ENCODE measurements around the gene UTS2B.

Gene UTS2B

GRCh38 chr3:191329654-191330529 lies at the start of gene UTS2B:
Gene UTS2B (minus strand): TSS chr3:191330526. CDS start chr3:191282189, 48,337 bp downstream.
- H3K4me1 Mint-ChIP-seq = peaks cover 14% of the 10 kb centered on the region
- H3K4me3 Mint-ChIP-seq = peak within 1 kb of the TSS; percentile 68
- no peaks in the 10 kb centered on the region for H3K9me3 Mint-ChIP-seq
- peak; percentile 42 for ATAC-seq
- DNase-seq (ENCODE audit: low spot score in 2 of 2) = peak in 1 of 2 donors; percentile 48
- peaks cover 5% of the 10 kb centered on the region for H3K36me3 Mint-ChIP-seq
- peak within 1 kb of the TSS; percentile 21 for H3K27ac Mint-ChIP-seq

GRCh38 chr3:191380001-191380400 lies 49.7 kb upstream of the UTS2B start:
- Mint-ChIP-seq H3K9me3 (peaks cover 4% of the 10 kb centered on the region), H3K4me1 (no peaks in the 10 kb centered on the region), H3K4me3 (no peak overlapping the region), H3K27ac (no peak overlapping the region), H3K36me3 (peaks cover 20% of the 10 kb centered on the region)
- ATAC-seq = no peak
- no peak for DNase-seq (ENCODE audit: low spot score in 2 of 2)

DNA sequence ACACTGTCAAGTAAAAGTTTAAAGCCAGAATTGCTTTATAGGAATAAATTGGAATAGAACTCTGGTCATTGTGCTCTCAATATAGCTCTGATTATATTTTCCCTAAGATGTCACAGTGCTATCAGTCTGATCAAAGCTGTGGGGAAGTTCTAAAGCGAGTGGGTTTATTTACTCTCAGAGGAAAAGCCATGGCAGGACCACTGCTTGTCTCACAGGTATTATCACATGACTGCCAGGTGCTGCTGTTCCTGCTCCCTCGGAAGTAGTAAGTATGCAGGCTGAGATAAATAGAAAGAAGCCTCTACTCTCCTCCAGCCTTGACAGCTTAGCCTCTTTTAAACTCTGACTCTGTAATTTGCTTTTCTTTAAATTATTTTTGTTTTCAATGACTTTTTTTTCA lies 49.1 kb upstream of the UTS2B start:
- ATAC-seq = no peak
- H3K27ac Mint-ChIP-seq = no peak overlapping the region
- H3K4me3 Mint-ChIP-seq = no peak overlapping the region
- H3K4me1 Mint-ChIP-seq = no peaks in the 10 kb centered on the region
- peaks cover 20% of the 10 kb centered on the region for H3K36me3 Mint-ChIP-seq
- no peak for DNase-seq (ENCODE audit: low spot score in 2 of 2)
- H3K9me3 Mint-ChIP-seq = peaks cover 4% of the 10 kb centered on the region

GRCh38 chr3:191378142-191378812 lies 48.0 kb upstream of the UTS2B start:
- Mint-ChIP-seq H3K36me3 (peaks cover 16% of the 10 kb centered on the region), H3K4me3 (no peak overlapping the region), H3K4me1 (no peaks in the 10 kb centered on the region), H3K9me3 (peaks cover 4% of the 10 kb centered on the region), H3K27ac (no peak overlapping the region)
- no peak for ATAC-seq
- DNase-seq (ENCODE audit: low spot score in 2 of 2) = no peak

GRCh38 chr3:191376516-191377141 lies 46.3 kb upstream of the UTS2B start:
- Mint-ChIP-seq H3K36me3 (peaks cover 5% of the 10 kb centered on the region), H3K27ac (no peak overlapping the region), H3K9me3 (peaks cover 4% of the 10 kb centered on the region), H3K4me3 (no peak overlapping the region), H3K4me1 (no peaks in the 10 kb centered on the region)
- DNase-seq (ENCODE audit: low spot score in 2 of 2) = no peak
- ATAC-seq = no peak

GRCh38 chr3:191373327-191373726 lies 43.0 kb upstream of the UTS2B start:
- Mint-ChIP-seq H3K4me1 (no peaks in the 10 kb centered on the region), H3K9me3 (no peaks in the 10 kb centered on the region), H3K4me3 (no peak overlapping the region), H3K27ac (no peak overlapping the region), H3K36me3 (no peaks in the 10 kb centered on the region)
- DNase-seq (ENCODE audit: low spot score in 2 of 2) = no peak
- no peak for ATAC-seq

DNA sequence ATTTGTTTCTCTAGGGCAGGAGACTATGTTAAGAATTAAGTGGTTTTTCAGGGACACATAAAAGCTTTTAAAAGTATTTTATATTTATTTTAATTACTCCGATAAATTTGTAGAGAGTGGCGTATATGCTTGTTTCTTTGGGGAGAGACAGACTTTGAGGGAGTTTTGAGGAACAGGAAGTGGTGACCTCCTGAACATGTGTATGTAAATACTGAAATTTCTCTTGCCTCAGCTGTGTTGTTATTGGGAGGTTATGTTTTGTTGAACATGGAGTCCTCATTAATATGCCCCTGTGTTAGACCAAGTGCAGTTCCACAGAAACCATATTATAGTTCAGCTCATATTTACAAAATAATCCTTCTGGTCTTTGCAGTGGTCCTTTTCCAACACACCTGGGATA lies 41.8 kb upstream of the UTS2B start:
- no peaks in the 10 kb centered on the region for H3K4me1 Mint-ChIP-seq
- ATAC-seq (no peak), DNase-seq (ENCODE audit: low spot score in 2 of 2) (no peak)
- no peak overlapping the region for H3K4me3 Mint-ChIP-seq
- no peak overlapping the region for H3K27ac Mint-ChIP-seq
- no peaks in the 10 kb centered on the region for H3K9me3 Mint-ChIP-seq
- no peaks in the 10 kb centered on the region for H3K36me3 Mint-ChIP-seq

DNA sequence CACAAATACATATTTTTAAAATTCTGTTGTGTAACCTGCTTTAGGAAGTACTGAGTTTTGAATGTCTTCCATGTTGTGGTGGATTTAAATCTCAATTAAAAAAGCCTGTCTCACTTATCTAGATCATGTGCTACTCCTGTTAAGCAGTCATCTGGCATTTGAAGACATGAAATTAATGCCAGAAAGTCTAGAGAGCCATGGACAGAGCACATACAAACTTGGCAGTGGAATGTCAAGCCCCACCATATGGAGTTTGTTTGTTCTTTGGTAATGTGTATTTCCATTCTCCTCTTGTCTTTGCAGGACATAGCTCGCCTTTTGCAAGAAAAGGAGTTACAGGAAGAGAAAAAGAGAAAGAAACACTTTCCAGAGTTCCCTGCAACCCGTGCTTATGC lies 39.3 kb upstream of the UTS2B start:
- H3K36me3 Mint-ChIP-seq = no peaks in the 10 kb centered on the region
- no peak for DNase-seq (ENCODE audit: low spot score in 2 of 2)
- no peaks in the 10 kb centered on the region for H3K9me3 Mint-ChIP-seq
- ATAC-seq = no peak
- H3K27ac Mint-ChIP-seq = no peak overlapping the region
- no peaks in the 10 kb centered on the region for H3K4me1 Mint-ChIP-seq
- no peak overlapping the region for H3K4me3 Mint-ChIP-seq

- no peak for DNase-seq (ENCODE audit: low spot score in 2 of 2)
- H3K4me1 Mint-ChIP-seq = no peaks in the 10 kb centered on the region
- H3K36me3 Mint-ChIP-seq = no peaks in the 10 kb centered on the region
- no peak overlapping the region for H3K4me3 Mint-ChIP-seq
- no peak for ATAC-seq
- no peaks in the 10 kb centered on the region for H3K9me3 Mint-ChIP-seq
- no peak overlapping the region for H3K27ac Mint-ChIP-seq
Measured at GRCh38 chr3:191368755-191369615, 38.7 kb upstream of the UTS2B start.

- H3K36me3 Mint-ChIP-seq = peaks cover 12% of the 10 kb centered on the region
- no peak overlapping the region for H3K4me3 Mint-ChIP-seq
- no peaks in the 10 kb centered on the region for H3K4me1 Mint-ChIP-seq
- no peaks in the 10 kb centered on the region for H3K9me3 Mint-ChIP-seq
- ATAC-seq = no peak
- no peak overlapping the region for H3K27ac Mint-ChIP-seq
- DNase-seq (ENCODE audit: low spot score in 2 of 2) = no peak
Measured at GRCh38 chr3:191366675-191367074, 36.3 kb upstream of the UTS2B start.

DNA sequence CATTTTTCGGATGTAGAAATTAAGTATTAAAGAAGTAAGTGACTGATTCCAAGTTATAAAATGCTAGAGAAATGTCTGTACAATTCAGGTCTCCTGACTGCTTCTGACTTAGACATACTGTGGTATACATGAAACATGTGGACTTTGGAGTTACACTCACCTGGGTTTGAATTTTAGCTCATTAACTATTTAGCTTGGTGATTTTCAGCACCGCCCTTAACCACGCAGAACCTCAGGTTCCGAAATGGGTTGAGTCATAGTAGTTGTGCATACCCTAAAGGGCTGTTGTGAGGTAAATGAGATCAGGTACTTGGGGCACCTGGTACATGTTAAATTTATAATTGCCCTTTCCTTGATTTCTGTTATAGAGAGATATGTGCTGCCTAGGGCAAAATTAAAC lies 32.9 kb upstream of the UTS2B start:
- peaks cover 34% of the 10 kb centered on the region for H3K36me3 Mint-ChIP-seq
- DNase-seq (ENCODE audit: low spot score in 2 of 2) (no peak), ATAC-seq (no peak)
- H3K9me3 Mint-ChIP-seq = no peaks in the 10 kb centered on the region
- H3K4me1 Mint-ChIP-seq = peaks cover 9% of the 10 kb centered on the region
- no peak overlapping the region for H3K4me3 Mint-ChIP-seq
- H3K27ac Mint-ChIP-seq = no peak overlapping the region

- Mint-ChIP-seq H3K27ac (no peak overlapping the region), H3K36me3 (peaks cover 34% of the 10 kb centered on the region), H3K4me3 (no peak overlapping the region), H3K9me3 (no peaks in the 10 kb centered on the region), H3K4me1 (peaks cover 9% of the 10 kb centered on the region)
- DNase-seq (ENCODE audit: low spot score in 2 of 2) (no peak), ATAC-seq (no peak)
Measured at GRCh38 chr3:191362524-191363090, 32.3 kb upstream of the UTS2B start.

GRCh38 chr3:191362037-191362436 lies 31.7 kb upstream of the UTS2B start:
- DNase-seq (ENCODE audit: low spot score in 2 of 2) = no peak
- no peak for ATAC-seq
- Mint-ChIP-seq H3K9me3 (no peaks in the 10 kb centered on the region), H3K4me3 (no peak overlapping the region), H3K27ac (no peak overlapping the region), H3K4me1 (peaks cover 9% of the 10 kb centered on the region), H3K36me3 (peaks cover 34% of the 10 kb centered on the region)

DNA sequence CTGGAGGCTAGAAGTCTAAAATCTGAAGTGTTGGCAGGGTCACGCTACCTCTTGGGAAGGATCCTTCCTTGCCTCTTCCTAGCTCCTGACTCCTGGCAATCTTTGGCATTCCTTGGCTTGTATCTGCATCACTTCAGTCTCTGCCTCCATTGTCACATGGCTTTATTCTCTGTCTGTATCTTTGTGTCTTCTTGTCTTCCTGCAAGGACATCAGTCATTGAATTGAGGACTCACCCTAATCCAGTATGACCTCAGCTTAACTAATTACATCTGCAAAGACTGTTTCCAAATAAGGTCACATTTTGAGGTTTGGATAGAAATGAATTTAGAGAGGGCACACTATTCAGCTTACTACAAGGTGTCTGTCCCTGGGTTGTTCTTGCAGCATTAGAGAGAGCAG lies 31.1 kb upstream of the UTS2B start:
- Mint-ChIP-seq H3K4me1 (peaks cover 9% of the 10 kb centered on the region), H3K9me3 (no peaks in the 10 kb centered on the region), H3K27ac (no peak overlapping the region), H3K4me3 (no peak overlapping the region), H3K36me3 (peaks cover 34% of the 10 kb centered on the region)
- DNase-seq (ENCODE audit: low spot score in 2 of 2) (no peak), ATAC-seq (no peak)

DNA sequence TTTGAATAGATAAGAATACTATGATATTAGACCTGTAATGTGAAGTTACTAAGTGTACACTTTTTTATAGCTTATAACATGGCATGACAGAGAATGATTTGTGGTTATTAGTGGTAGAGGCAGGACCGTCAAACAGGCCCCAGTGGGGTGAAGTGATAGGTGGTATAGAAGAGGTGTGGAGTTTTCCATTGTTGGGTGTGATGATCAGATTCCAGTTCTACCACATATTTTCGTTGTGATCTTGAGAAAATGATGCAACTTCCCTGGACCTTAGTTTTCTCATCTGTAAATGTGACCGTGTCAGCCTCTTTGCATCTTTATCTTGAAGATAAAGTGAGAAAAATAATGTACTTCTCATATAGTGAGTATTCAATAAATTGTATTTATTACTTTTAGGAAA lies 30.3 kb upstream of the UTS2B start:
- no peak overlapping the region for H3K27ac Mint-ChIP-seq
- H3K9me3 Mint-ChIP-seq = no peaks in the 10 kb centered on the region
- peaks cover 34% of the 10 kb centered on the region for H3K36me3 Mint-ChIP-seq
- DNase-seq (ENCODE audit: low spot score in 2 of 2) = no peak
- H3K4me3 Mint-ChIP-seq = no peak overlapping the region
- H3K4me1 Mint-ChIP-seq = peaks cover 9% of the 10 kb centered on the region
- no peak for ATAC-seq

All from stimulated activated effector memory CD8-positive, alpha-beta T cell treated with anti-CD3 and anti-CD28 coated beads, Interleukin-12 subunit alpha, Interleukin-12 subunit beta, amount 100 ng/mL, for 72 hours (primary cell).